Measurements from ENCODE around the gene DOCK4. TPM values are rescaled to one million over a fixed set of nuclear protein-coding genes. Genes with fewer than 3 reads are reported as not detected.
A peak's percentile ranks its signal among the peaks of the same experiment; 100 is the strongest.

Gene DOCK4
- total RNA-seq, 1 experiment from 2014 or later, result 4.9 TPM

GRCh38 chr7:112189691-112190090, 16.5 kb downstream of the DOCK4 start:
- WGBS (ENCODE audit: extremely low coverage, insufficient read length, low lambda C conversion rate), result no CpG with 5 or more reads among the region's 5 CpGs
- DNase-seq, result no peak
- H4K91ac ChIP-seq (ENCODE audit: insufficient read length, low read depth, low read length), result no peak overlapping the region
- H4K20me1 ChIP-seq (ENCODE audit: control insufficient read depth, insufficient read depth, insufficient read length), result no peaks in the 10 kb centered on the region
- Mint-ChIP-seq H3K9me3 (no peaks in the 10 kb centered on the region), H3K27ac (peak overlapping the region in 1 of 3 experiments; percentile 34; a peak in 2 of 7 replicates), H3K4me1 (no peaks in the 10 kb centered on the region), H3K4me3 (no peak overlapping the region), H3K27me3 (ENCODE audit: low read depth) (no peaks in the 10 kb centered on the region), H3K36me3 (ENCODE audit: insufficient read depth in 1 of 3, low read depth in 3 of 3) (no peaks in the 10 kb centered on the region)
- no peak overlapping the region for H2BK20ac ChIP-seq (ENCODE audit: low read depth, low read length, poor library complexity, severe bottlenecking)
- no peak overlapping the region for H2BK120ac ChIP-seq (ENCODE audit: low read depth, low read length, poor library complexity, severe bottlenecking)
- no peak for TF ChIP-seq CTCF (conservative IDR thresholded peaks at IDR 0.05)
- no peak overlapping the region for H3K18ac ChIP-seq (ENCODE audit: insufficient read length, low read depth, low read length)
- H2AK5ac ChIP-seq (ENCODE audit: insufficient read length, low read length), result no peak overlapping the region
- H3K23me2 ChIP-seq (ENCODE audit: insufficient read length, low read depth, low read length, poor library complexity, severe bottlenecking), result no peaks in the 10 kb centered on the region
- H3K79me1 ChIP-seq (ENCODE audit: insufficient read depth, low read depth, low read length, poor library complexity, severe bottlenecking), result no peaks in the 10 kb centered on the region
- no peaks in the 10 kb centered on the region for H3K9me3 ChIP-seq (ENCODE audit: control insufficient read depth, low read depth, low read length)
- H2BK5ac ChIP-seq (ENCODE audit: insufficient read length, low read length), result no peak overlapping the region
- H3K56ac ChIP-seq (ENCODE audit: insufficient read length, low read depth, low read length), result no peak overlapping the region
- no peak overlapping the region for H3K4me2 ChIP-seq (ENCODE audit: insufficient read depth, insufficient read length, low read length)
- H3K4me1 ChIP-seq (ENCODE audit: insufficient read depth, low read length), result no peaks in the 10 kb centered on the region
- H3K27me3 ChIP-seq (ENCODE audit: insufficient read depth, low read length), result no peaks in the 10 kb centered on the region
- H4K8ac ChIP-seq (replicated peaks; ENCODE audit: insufficient read length, low read depth, low read length), result no peak overlapping the region
- no peak overlapping the region for H2BK12ac ChIP-seq (ENCODE audit: insufficient read length, low read depth, low read length)
- no peak overlapping the region for H3K14ac ChIP-seq (ENCODE audit: insufficient read depth, low read length)
- no peak overlapping the region for H4K5ac ChIP-seq (ENCODE audit: insufficient read length, low read depth, low read length)
- no peak overlapping the region for H3K27ac ChIP-seq (ENCODE audit: insufficient read length, low read depth, low read length)
- H3K4ac ChIP-seq (ENCODE audit: low read depth, low read length), result no peak overlapping the region
- no peak overlapping the region for H2BK15ac ChIP-seq (ENCODE audit: low read depth, low read length)
- no peak overlapping the region for H3K23ac ChIP-seq (ENCODE audit: insufficient read length, low read depth, low read length)
- no peaks in the 10 kb centered on the region; the same call in 1 of the 2 replicates for H3K79me2 ChIP-seq (ENCODE audit: insufficient read depth, low read length)
- no peak overlapping the region for H3T11ph ChIP-seq (ENCODE audit: low read length)
- no peak overlapping the region for H2AFZ ChIP-seq (ENCODE audit: low read length)
- no peak overlapping the region for H3K9ac ChIP-seq (ENCODE audit: extremely low read depth, insufficient read length, low read length)
